CD4-positive, alpha-beta memory T cell (primary cell): Measurements from ENCODE around the gene TFDP2. TPM values are rescaled to one million over a fixed set of nuclear protein-coding genes. Genes with fewer than 3 reads are reported as not detected.

Experiments used
- CTCF ChIA-PET: fragments of 350-600 bp; sonication (Branson Sonifier 250); formaldehyde crosslinking; loops from one replicate; lab custom pipeline; 2021; ENCODE audit warnings: inconsistent platforms; ENCODE audit not compliant: partially characterized antibody; lab: Charles Lee
- POLR2A ChIA-PET: fragments of 350-600 bp; sonication (Branson Sonifier 250); formaldehyde crosslinking; loops from one replicate; lab custom pipeline; 2021; ENCODE audit not compliant: partially characterized antibody; lab: Charles Lee
- DNase-seq, 5 donors: peaks; one replicate each; pipeline versions ENCODE4 v3.0.0 to v3.0.0-alpha.2; 2020 to 2022; ENCODE audit warnings: mixed read lengths in 1 of 5
- H3K27ac ChIP-seq: one replicate; pipeline ENCODE4 v1.7.0; 2013; ENCODE audit warnings: low read depth, low read length
- H3K27me3 ChIP-seq: 2 replicates; pipeline ENCODE4 v1.7.0; 2013; ENCODE audit warnings: mild to moderate bottlenecking, low read length, moderate library complexity; ENCODE audit not compliant: insufficient read depth
- H3K36me3 ChIP-seq: 2 replicates; pipeline ENCODE4 v1.7.0; 2013; ENCODE audit warnings: mild to moderate bottlenecking, low read length, moderate library complexity; ENCODE audit not compliant: insufficient read depth
- H3K4me1 ChIP-seq: 2 replicates; pipeline ENCODE4 v1.7.0; 2013; ENCODE audit warnings: mild to moderate bottlenecking, low read length, moderate library complexity; ENCODE audit not compliant: insufficient read depth
- H3K4me3 ChIP-seq, 2 donors: one replicate each; pipeline ENCODE4 v1.7.0; 2013; ENCODE audit warnings: low read length in 2 of 2, mild to moderate bottlenecking in 1 of 2
- H3K9me3 ChIP-seq, 2 donors: one replicate each; pipeline ENCODE4 v1.7.0; 2013; ENCODE audit warnings: low read length in 2 of 2, control low read depth in 1 of 2; ENCODE audit not compliant: control insufficient read depth in 1 of 2
- H3K27ac Mint-ChIP-seq, 7 donors: one replicate each; pipeline ENCODE4 v1.8.0; 2020 to 2021; ENCODE audit warnings: mixed read lengths in 7 of 7, mild to moderate bottlenecking in 6 of 7, inconsistent platforms in 3 of 7, moderate library complexity in 3 of 7
- H3K27me3 Mint-ChIP-seq, 2 donors: one replicate each; pipeline ENCODE4 v1.8.0; 2020 to 2021; ENCODE audit warnings: mixed read lengths in 2 of 2
- H3K36me3 Mint-ChIP-seq, 2 donors: one replicate each; pipeline ENCODE4 v1.8.0; 2020 to 2021; ENCODE audit warnings: mixed read lengths in 2 of 2, inconsistent platforms in 1 of 2, mild to moderate bottlenecking in 1 of 2
- H3K4me1 Mint-ChIP-seq, 4 donors: one replicate each; pipeline ENCODE4 v1.8.0; 2020 to 2021; ENCODE audit warnings: mixed read lengths in 4 of 4, mild to moderate bottlenecking in 1 of 4
- H3K4me3 Mint-ChIP-seq, 8 donors: one replicate each; pipeline ENCODE4 v1.8.0; 2020 to 2021; ENCODE audit warnings: mixed read lengths in 8 of 8, mild to moderate bottlenecking in 7 of 8, moderate library complexity in 6 of 8, inconsistent platforms in 3 of 8
- H3K9me3 Mint-ChIP-seq, 8 donors: one replicate each; pipeline ENCODE4 v1.8.0; 2020 to 2021; ENCODE audit warnings: mixed read lengths in 8 of 8, mild to moderate bottlenecking in 5 of 8, inconsistent platforms in 3 of 8, moderate library complexity in 1 of 8
- intact Hi-C: fragments of 100-400 bp; cut with micrococcal nuclease; formaldehyde crosslinking; loops from one replicate; pipeline ENCODE4 v1.15.1; 2023
- polyA plus RNA-seq, 2 donors: library from polyadenylated mRNA; unstranded; fragments of 300-500 nt; fragmentation: Illumina TruSeq; gene quantifications; one replicate each; pipeline ENCODE4 v1.2.3, GENCODE V29; 2021
- total RNA-seq, 2 experiments: library from RNA; stranded (reverse); gene quantifications; one replicate each; pipeline ENCODE4 v1.2.3, GENCODE V29; 2021

Gene TFDP2
- 10 to 100 TPM; 29.0 to 31.5 TPM for total RNA-seq
- 10 to 100 TPM; 13.6 to 15.4 TPM for polyA plus RNA-seq

- Mint-ChIP-seq H3K27me3 (no peaks in the 10 kb centered on the region), H3K27ac (peak within 1 kb of the TSS; percentile 58 to 95 (median 92)), H3K4me1 (peaks cover 23 to 35% (median 27%) of the 10 kb centered on the region in 4 donors), H3K4me3 (peak within 1 kb of the TSS; percentile 88 to 96 (median 90)), H3K36me3 (no peaks in the 10 kb centered on the region), H3K9me3 (peaks cover 0 to 2% (median 0%) of the 10 kb centered on the region in 8 donors)
- H3K27me3 ChIP-seq: no peaks in the 10 kb centered on the region
- no peaks in the 10 kb centered on the region for H3K9me3 ChIP-seq
- CTCF ChIA-PET: interaction anchor here (1.0 kb wide), 2 partner anchors 8 to 23 kb away, joined by 3 read pairs; no protein-coding TSS in a partner anchor
- intact Hi-C loops: loop anchor here (2.0 to 10.0 kb wide), 4 partner anchors 78 to 430 kb away; partner anchors contain the start of genes ATR, GK5, RNF7 and XRN1
- H3K36me3 ChIP-seq: no peaks in the 10 kb centered on the region
- H3K27ac ChIP-seq: peak within 1 kb of the TSS; percentile 66
- peaks cover 20% of the 10 kb centered on the region for H3K4me1 ChIP-seq
- POLR2A ChIA-PET: interaction anchor here (1.7 kb wide), 1 partner anchor 1823 kb away, joined by 3 read pairs; no protein-coding TSS in a partner anchor
- DNase-seq: peak; percentile 81 to 84 (median 84)
- peak within 1 kb of the TSS; percentile 4 to 67 for H3K4me3 ChIP-seq
Measured at GRCh38 chr3:142148792-142149672, at the start of gene TFDP2. TFDP2 (minus strand) TSS chr3:142149544; CDS start chr3:142101749, 47,795 bp downstream.

- Histone ChIP-seq H3K27me3 (no peaks in the 10 kb centered on the region), H3K4me3 (no peak overlapping the region), H3K4me1 (no peaks in the 10 kb centered on the region), H3K9me3 (no peaks in the 10 kb centered on the region), H3K27ac (no peak overlapping the region), H3K36me3 (no peaks in the 10 kb centered on the region)
- H3K36me3 Mint-ChIP-seq: peaks cover 14 to 31% of the 10 kb centered on the region in 2 donors
- no peaks in the 10 kb centered on the region for H3K9me3 Mint-ChIP-seq
- DNase-seq: no peak
- ChIA-PET POLR2A (no interaction called here), CTCF (no interaction called here)
- no peak overlapping the region for H3K4me3 Mint-ChIP-seq
- intact Hi-C loops: no loop called here
- no peak overlapping the region for H3K27ac Mint-ChIP-seq
- peaks cover 0 to 2% (median 0%) of the 10 kb centered on the region in 4 donors for H3K4me1 Mint-ChIP-seq
- no peaks in the 10 kb centered on the region for H3K27me3 Mint-ChIP-seq
Measured at GRCh38 chr3:142188846-142189245, 39.5 kb upstream of the TFDP2 start.

- intact Hi-C loops: loop anchor here (2.0 kb wide), 1 partner anchor 100 kb away; no protein-coding TSS in a partner anchor
- POLR2A ChIA-PET: interaction anchor here (0.7 kb wide), 1 partner anchor 881 kb away, joined by 3 read pairs; no protein-coding TSS in a partner anchor
- no peaks in the 10 kb centered on the region for H3K36me3 ChIP-seq
Measured at GRCh38 chr3:142180761-142181362, 31.5 kb upstream of the TFDP2 start.

GRCh38 chr3:142175478-142175877 lies 26.1 kb upstream of the TFDP2 start:
- no peaks in the 10 kb centered on the region for H3K36me3 ChIP-seq
- no peaks in the 10 kb centered on the region for H3K27me3 ChIP-seq
- Mint-ChIP-seq H3K27ac (peak overlapping the region in 1 of 7 donors; percentile 42), H3K4me3 (no peak overlapping the region), H3K27me3 (no peaks in the 10 kb centered on the region), H3K4me1 (no peaks in the 10 kb centered on the region), H3K9me3 (no peaks in the 10 kb centered on the region), H3K36me3 (peaks cover 35 to 39% of the 10 kb centered on the region in 2 donors)
- no peak for DNase-seq
- H3K4me1 ChIP-seq: no peaks in the 10 kb centered on the region
- H3K9me3 ChIP-seq: no peaks in the 10 kb centered on the region
- ChIA-PET POLR2A (no interaction called here), CTCF (interaction anchor here (1.4 kb wide), 2 partner anchors 11 to 105 kb away, joined by 3 to 4 read pairs; no protein-coding TSS in a partner anchor)
- H3K4me3 ChIP-seq: no peak overlapping the region
- intact Hi-C loops: no loop called here
- H3K27ac ChIP-seq: no peak overlapping the region

More at GRCh38 chr3:142180761-142181362, 31.5 kb upstream of the TFDP2 start:
- no peak overlapping the region for H3K4me3 Mint-ChIP-seq
- DNase-seq: peak in 4 of 5 donors; percentile 3 to 28 (median 8)
- H3K27ac ChIP-seq: no peak overlapping the region
- H3K27me3 ChIP-seq: no peaks in the 10 kb centered on the region
- H3K4me1 ChIP-seq: no peaks in the 10 kb centered on the region
- CTCF ChIA-PET: interaction anchor here (0.8 to 3.7 kb wide), 5 partner anchors 16 to 100 kb away, joined by 3 to 37 read pairs (median 4); no protein-coding TSS in a partner anchor
- H3K4me1 Mint-ChIP-seq: no peaks in the 10 kb centered on the region
- no peaks in the 10 kb centered on the region for H3K9me3 Mint-ChIP-seq
- H3K27me3 Mint-ChIP-seq: no peaks in the 10 kb centered on the region
- H3K36me3 Mint-ChIP-seq: peaks cover 35 to 40% of the 10 kb centered on the region in 2 donors
- H3K9me3 ChIP-seq: no peaks in the 10 kb centered on the region
- H3K4me3 ChIP-seq: no peak overlapping the region
- H3K27ac Mint-ChIP-seq: no peak overlapping the region

GRCh38 chr3:142174559-142174958 lies 25.2 kb upstream of the TFDP2 start:
- Histone ChIP-seq H3K4me1 (no peaks in the 10 kb centered on the region), H3K27me3 (no peaks in the 10 kb centered on the region), H3K36me3 (peaks cover 5% of the 10 kb centered on the region), H3K9me3 (no peaks in the 10 kb centered on the region), H3K27ac (no peak overlapping the region), H3K4me3 (no peak overlapping the region)
- CTCF ChIA-PET: interaction anchor here (1.4 kb wide), 2 partner anchors 10 to 105 kb away, joined by 3 to 4 read pairs; no protein-coding TSS in a partner anchor
- intact Hi-C loops: no loop called here
- Mint-ChIP-seq H3K4me1 (no peaks in the 10 kb centered on the region), H3K9me3 (no peaks in the 10 kb centered on the region), H3K4me3 (no peak overlapping the region), H3K27ac (no peak overlapping the region), H3K36me3 (peaks cover 35 to 39% of the 10 kb centered on the region in 2 donors), H3K27me3 (no peaks in the 10 kb centered on the region)
- POLR2A ChIA-PET: no interaction called here
- DNase-seq: no peak

GRCh38 chr3:142168514-142168913 lies 19.2 kb upstream of the TFDP2 start:
- H3K27ac Mint-ChIP-seq: no peak overlapping the region
- no peak overlapping the region for H3K4me3 Mint-ChIP-seq
- intact Hi-C loops: no loop called here
- ChIA-PET CTCF (no interaction called here), POLR2A (no interaction called here)
- no peak for DNase-seq
- Histone ChIP-seq H3K27me3 (no peaks in the 10 kb centered on the region), H3K4me3 (no peak overlapping the region), H3K27ac (no peak overlapping the region), H3K9me3 (no peaks in the 10 kb centered on the region), H3K4me1 (no peaks in the 10 kb centered on the region), H3K36me3 (peaks cover 5% of the 10 kb centered on the region)
- H3K27me3 Mint-ChIP-seq: no peaks in the 10 kb centered on the region
- H3K9me3 Mint-ChIP-seq: no peaks in the 10 kb centered on the region
- H3K4me1 Mint-ChIP-seq: no peaks in the 10 kb centered on the region
- peaks cover 24 to 31% of the 10 kb centered on the region in 2 donors for H3K36me3 Mint-ChIP-seq
